CD4-positive, alpha-beta memory T cell (primary cell): ENCODE measurements around the gene IGFBP3. TPM values are rescaled to one million over a fixed set of nuclear protein-coding genes. Genes with fewer than 3 reads are reported as not detected.
A peak's percentile ranks its signal among the peaks of the same experiment; 100 is the strongest.

Source experiments
- CTCF ChIA-PET: fragments of 350-600 bp; sonication (Branson Sonifier 250); formaldehyde crosslinking; loops from one replicate; lab custom pipeline; 2021; ENCODE audit warnings: inconsistent platforms; ENCODE audit not compliant: partially characterized antibody; lab: Charles Lee
- POLR2A ChIA-PET: fragments of 350-600 bp; sonication (Branson Sonifier 250); formaldehyde crosslinking; loops from one replicate; lab custom pipeline; 2021; ENCODE audit not compliant: partially characterized antibody; lab: Charles Lee
- DNase-seq, 5 donors: peaks; one replicate each; pipeline versions ENCODE4 v3.0.0 to v3.0.0-alpha.2; 2020 to 2022; ENCODE audit warnings: mixed read lengths in 1 of 5
- H3K27ac ChIP-seq: one replicate; pipeline ENCODE4 v1.7.0; 2013; ENCODE audit warnings: low read depth, low read length
- H3K27me3 ChIP-seq: 2 replicates; pipeline ENCODE4 v1.7.0; 2013; ENCODE audit warnings: mild to moderate bottlenecking, low read length, moderate library complexity; ENCODE audit not compliant: insufficient read depth
- H3K36me3 ChIP-seq: 2 replicates; pipeline ENCODE4 v1.7.0; 2013; ENCODE audit warnings: mild to moderate bottlenecking, low read length, moderate library complexity; ENCODE audit not compliant: insufficient read depth
- H3K4me1 ChIP-seq: 2 replicates; pipeline ENCODE4 v1.7.0; 2013; ENCODE audit warnings: mild to moderate bottlenecking, low read length, moderate library complexity; ENCODE audit not compliant: insufficient read depth
- H3K4me3 ChIP-seq, 2 donors: one replicate each; pipeline ENCODE4 v1.7.0; 2013; ENCODE audit warnings: low read length in 2 of 2, mild to moderate bottlenecking in 1 of 2
- H3K9me3 ChIP-seq, 2 donors: one replicate each; pipeline ENCODE4 v1.7.0; 2013; ENCODE audit warnings: low read length in 2 of 2, control low read depth in 1 of 2; ENCODE audit not compliant: control insufficient read depth in 1 of 2
- H3K27ac Mint-ChIP-seq, 7 donors: one replicate each; pipeline ENCODE4 v1.8.0; 2020 to 2021; ENCODE audit warnings: mixed read lengths in 7 of 7, mild to moderate bottlenecking in 6 of 7, inconsistent platforms in 3 of 7, moderate library complexity in 3 of 7
- H3K27me3 Mint-ChIP-seq, 2 donors: one replicate each; pipeline ENCODE4 v1.8.0; 2020 to 2021; ENCODE audit warnings: mixed read lengths in 2 of 2
- H3K36me3 Mint-ChIP-seq, 2 donors: one replicate each; pipeline ENCODE4 v1.8.0; 2020 to 2021; ENCODE audit warnings: mixed read lengths in 2 of 2, inconsistent platforms in 1 of 2, mild to moderate bottlenecking in 1 of 2
- H3K4me1 Mint-ChIP-seq, 4 donors: one replicate each; pipeline ENCODE4 v1.8.0; 2020 to 2021; ENCODE audit warnings: mixed read lengths in 4 of 4, mild to moderate bottlenecking in 1 of 4
- H3K4me3 Mint-ChIP-seq, 8 donors: one replicate each; pipeline ENCODE4 v1.8.0; 2020 to 2021; ENCODE audit warnings: mixed read lengths in 8 of 8, mild to moderate bottlenecking in 7 of 8, moderate library complexity in 6 of 8, inconsistent platforms in 3 of 8
- H3K9me3 Mint-ChIP-seq, 8 donors: one replicate each; pipeline ENCODE4 v1.8.0; 2020 to 2021; ENCODE audit warnings: mixed read lengths in 8 of 8, mild to moderate bottlenecking in 5 of 8, inconsistent platforms in 3 of 8, moderate library complexity in 1 of 8
- intact Hi-C: fragments of 100-400 bp; cut with micrococcal nuclease; formaldehyde crosslinking; loops from one replicate; pipeline ENCODE4 v1.15.1; 2023
- polyA plus RNA-seq, 2 donors: library from polyadenylated mRNA; unstranded; fragments of 300-500 nt; fragmentation: Illumina TruSeq; gene quantifications; one replicate each; pipeline ENCODE4 v1.2.3, GENCODE V29; 2021
- total RNA-seq, 2 experiments: library from RNA; stranded (reverse); gene quantifications; one replicate each; pipeline ENCODE4 v1.2.3, GENCODE V29; 2021

The IGFBP3 gene, protein sequence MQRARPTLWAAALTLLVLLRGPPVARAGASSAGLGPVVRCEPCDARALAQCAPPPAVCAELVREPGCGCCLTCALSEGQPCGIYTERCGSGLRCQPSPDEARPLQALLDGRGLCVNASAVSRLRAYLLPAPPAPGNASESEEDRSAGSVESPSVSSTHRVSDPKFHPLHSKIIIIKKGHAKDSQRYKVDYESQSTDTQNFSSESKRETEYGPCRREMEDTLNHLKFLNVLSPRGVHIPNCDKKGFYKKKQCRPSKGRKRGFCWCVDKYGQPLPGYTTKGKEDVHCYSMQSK
- 10 to 100 TPM; 18.4 to 19.0 TPM for total RNA-seq
- polyA plus RNA-seq, result 10 to 100 TPM; 10.4 to 12.9 TPM

DNA sequence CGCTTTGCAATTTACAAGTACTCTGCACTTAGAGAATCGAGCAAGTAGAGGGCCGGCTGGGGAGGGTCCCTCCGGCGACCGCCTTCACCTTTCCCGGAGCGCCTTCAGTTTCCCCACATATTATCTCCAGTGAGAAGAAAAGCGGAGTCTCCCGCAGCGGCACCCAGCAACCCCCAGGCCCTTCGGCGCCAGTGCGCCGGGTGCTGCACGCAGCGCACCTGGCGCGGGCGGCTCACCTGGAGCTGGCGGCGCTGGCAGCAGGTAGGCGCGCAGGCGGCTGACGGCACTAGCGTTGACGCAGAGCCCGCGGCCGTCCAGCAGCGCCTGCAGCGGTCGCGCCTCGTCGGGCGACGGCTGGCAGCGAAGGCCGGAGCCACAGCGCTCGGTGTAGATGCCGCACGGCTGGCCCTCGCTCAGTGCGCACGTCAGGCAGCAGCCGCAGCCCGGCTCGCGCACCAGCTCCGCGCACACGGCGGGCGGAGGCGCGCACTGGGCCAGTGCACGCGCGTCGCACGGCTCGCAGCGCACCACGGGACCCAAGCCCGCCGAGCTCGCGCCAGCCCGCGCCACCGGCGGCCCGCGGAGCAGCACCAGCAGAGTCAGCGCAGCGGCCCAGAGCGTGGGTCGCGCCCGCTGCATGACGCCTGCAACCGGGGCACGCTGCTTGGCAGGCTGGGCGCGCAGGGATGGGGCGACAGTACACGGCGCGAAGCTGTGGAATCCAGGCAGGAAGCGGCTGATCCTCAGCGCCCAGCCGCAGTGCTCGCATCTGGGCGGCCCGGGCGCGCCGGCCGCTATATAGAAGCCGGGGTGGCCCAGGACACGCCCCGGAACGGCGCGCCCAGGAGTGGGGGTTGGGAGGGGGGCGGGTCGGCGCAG lies at the start of gene IGFBP3:
TSS of gene IGFBP3 (minus strand) at position 771 of the 879 bp plus-strand sequence. CDS start at position 639, 132 bp downstream.
- intact Hi-C loops, result loop anchor here (10.0 kb wide), 1 partner anchor 194 kb away; no protein-coding TSS in a partner anchor
- no peak within 1 kb of the TSS for H3K27ac ChIP-seq
- H3K9me3 ChIP-seq, result no peaks in the 10 kb centered on the region

GRCh38 chr7:45970454-45970853 lies 49.4 kb upstream of the IGFBP3 start:
- H3K4me3 Mint-ChIP-seq, result no peak overlapping the region
- H3K27ac ChIP-seq, result no peak overlapping the region
- POLR2A ChIA-PET, result no interaction called here
- no peaks in the 10 kb centered on the region for H3K4me1 ChIP-seq
- no peak overlapping the region for H3K4me3 ChIP-seq
- peaks cover 0 to 2% of the 10 kb centered on the region in 2 donors for H3K36me3 Mint-ChIP-seq
- H3K36me3 ChIP-seq, result no peaks in the 10 kb centered on the region
- H3K27me3 Mint-ChIP-seq, result peaks cover 0 to 2% of the 10 kb centered on the region in 2 donors
- no peaks in the 10 kb centered on the region for H3K27me3 ChIP-seq
- no peak for DNase-seq
- no peak overlapping the region for H3K27ac Mint-ChIP-seq
- peaks cover 0 to 3% (median under 1%) of the 10 kb centered on the region in 4 donors for H3K4me1 Mint-ChIP-seq
- intact Hi-C loops, result no loop called here
- H3K9me3 ChIP-seq, result no peaks in the 10 kb centered on the region
- peaks cover 0 to 2% (median 0%) of the 10 kb centered on the region in 8 donors for H3K9me3 Mint-ChIP-seq
- CTCF ChIA-PET, result no interaction called here

More for the DNA sequence above, at the start of gene IGFBP3:
- H3K27ac Mint-ChIP-seq, result peak within 1 kb of the TSS in 5 of 7 donors; percentile 68 to 90 (median 88)
- peaks cover 0 to 2% of the 10 kb centered on the region in 2 donors for H3K36me3 Mint-ChIP-seq
- ChIA-PET CTCF (interaction anchor here (1.0 to 3.2 kb wide), 4 partner anchors 9 to 19 kb away, joined by 3 to 8 read pairs (median 6); no protein-coding TSS in a partner anchor), POLR2A (interaction anchor here (0.7 kb wide), 1 partner anchor 19 kb away, joined by 4 read pairs; no protein-coding TSS in a partner anchor)
- peak within 1 kb of the TSS in 1 of 2 donors; percentile 15 for H3K4me3 ChIP-seq
- peaks cover 9% of the 10 kb centered on the region for H3K27me3 ChIP-seq
- no peaks in the 10 kb centered on the region for H3K36me3 ChIP-seq
- peaks cover 42% of the 10 kb centered on the region for H3K4me1 ChIP-seq
- H3K9me3 Mint-ChIP-seq, result no peaks in the 10 kb centered on the region
- H3K4me1 Mint-ChIP-seq, result peaks cover 13 to 54% (median 27%) of the 10 kb centered on the region in 4 donors
- DNase-seq, result peak in 4 of 5 donors; percentile 29 to 48 (median 36)
- peaks cover 33 to 40% of the 10 kb centered on the region in 2 donors for H3K27me3 Mint-ChIP-seq
- H3K4me3 Mint-ChIP-seq, result peak within 1 kb of the TSS; percentile 75 to 89 (median 82)

DNA sequence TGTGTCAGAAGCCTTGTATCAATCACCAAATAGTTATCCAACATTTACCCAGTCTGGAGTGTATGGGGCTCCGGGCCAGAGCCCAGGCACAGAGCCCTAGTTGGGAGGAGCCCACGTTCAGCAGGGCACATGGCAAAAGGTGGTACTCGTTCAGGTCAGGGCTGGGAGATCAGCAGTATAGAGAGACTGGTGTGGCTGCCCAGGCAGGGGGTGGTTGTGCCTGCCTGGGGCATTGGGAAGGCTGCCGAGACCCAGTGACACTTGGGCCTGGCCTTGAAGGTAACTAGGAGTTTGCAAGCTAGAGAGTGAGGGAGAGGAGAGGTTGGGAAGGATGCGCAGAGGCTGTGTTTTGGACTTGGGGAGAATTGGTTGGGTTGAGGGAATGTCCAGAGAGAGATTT lies 48.9 kb upstream of the IGFBP3 start:
- intact Hi-C loops, result no loop called here
- Histone ChIP-seq H3K4me1 (no peaks in the 10 kb centered on the region), H3K27me3 (no peaks in the 10 kb centered on the region), H3K9me3 (no peaks in the 10 kb centered on the region), H3K36me3 (no peaks in the 10 kb centered on the region), H3K27ac (no peak overlapping the region), H3K4me3 (no peak overlapping the region)
- Mint-ChIP-seq H3K9me3 (peaks cover 0 to 2% (median 0%) of the 10 kb centered on the region in 8 donors), H3K4me1 (peaks cover 0 to 3% (median under 1%) of the 10 kb centered on the region in 4 donors), H3K27ac (no peak overlapping the region), H3K27me3 (peaks cover 0 to 2% of the 10 kb centered on the region in 2 donors), H3K4me3 (no peak overlapping the region), H3K36me3 (peaks cover 0 to 2% of the 10 kb centered on the region in 2 donors)
- CTCF ChIA-PET, result no interaction called here
- no peak for DNase-seq
- POLR2A ChIA-PET, result no interaction called here

GRCh38 chr7:45968856-45969541 lies 47.9 kb upstream of the IGFBP3 start:
- peaks cover 0 to 2% (median 0%) of the 10 kb centered on the region in 8 donors for H3K9me3 Mint-ChIP-seq
- POLR2A ChIA-PET, result no interaction called here
- peaks cover 0 to 3% (median under 1%) of the 10 kb centered on the region in 4 donors for H3K4me1 Mint-ChIP-seq
- H3K36me3 Mint-ChIP-seq, result peaks cover 0 to 2% of the 10 kb centered on the region in 2 donors
- H3K27me3 ChIP-seq, result no peaks in the 10 kb centered on the region
- no peaks in the 10 kb centered on the region for H3K4me1 ChIP-seq
- H3K9me3 ChIP-seq, result no peaks in the 10 kb centered on the region
- DNase-seq, result no peak
- H3K27ac ChIP-seq, result no peak overlapping the region
- peaks cover 0 to 2% of the 10 kb centered on the region in 2 donors for H3K27me3 Mint-ChIP-seq
- no peak overlapping the region for H3K4me3 Mint-ChIP-seq
- no peak overlapping the region for H3K4me3 ChIP-seq
- no peak overlapping the region for H3K27ac Mint-ChIP-seq
- CTCF ChIA-PET, result no interaction called here
- no peaks in the 10 kb centered on the region for H3K36me3 ChIP-seq
- intact Hi-C loops, result no loop called here

DNA sequence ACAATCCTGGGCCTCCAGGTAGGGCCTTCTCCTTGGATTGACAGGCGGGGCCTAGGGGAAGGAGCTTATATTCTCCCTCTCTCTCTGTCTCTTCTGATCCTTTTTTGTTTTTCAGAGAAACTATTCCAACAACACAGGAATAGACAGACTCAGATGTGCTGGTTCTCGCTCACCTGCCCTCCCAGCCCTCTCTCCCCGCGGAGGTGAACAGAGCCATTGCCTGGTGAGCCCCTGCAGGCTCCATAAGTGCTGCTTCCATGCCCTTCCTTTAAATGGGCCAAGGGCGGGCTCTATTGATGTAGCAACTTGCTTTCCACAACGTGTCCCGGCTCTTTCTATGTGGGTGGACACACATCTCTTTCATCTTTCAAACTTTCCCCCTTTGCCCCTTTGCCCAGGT lies 47.2 kb upstream of the IGFBP3 start:
- Histone ChIP-seq H3K4me1 (no peaks in the 10 kb centered on the region), H3K36me3 (no peaks in the 10 kb centered on the region), H3K4me3 (no peak overlapping the region), H3K9me3 (no peaks in the 10 kb centered on the region), H3K27ac (no peak overlapping the region), H3K27me3 (no peaks in the 10 kb centered on the region)
- ChIA-PET POLR2A (no interaction called here), CTCF (no interaction called here)
- Mint-ChIP-seq H3K36me3 (peaks cover 2 to 4% of the 10 kb centered on the region in 2 donors), H3K9me3 (peaks cover 0 to 2% (median 0%) of the 10 kb centered on the region in 8 donors), H3K27me3 (peaks cover 0 to 2% of the 10 kb centered on the region in 2 donors), H3K4me1 (peaks cover 0 to 3% (median under 1%) of the 10 kb centered on the region in 4 donors), H3K4me3 (no peak overlapping the region), H3K27ac (no peak overlapping the region)
- DNase-seq, result no peak
- intact Hi-C loops, result no loop called here

GRCh38 chr7:45967591-45968157 lies 46.6 kb upstream of the IGFBP3 start:
- Histone ChIP-seq H3K9me3 (no peaks in the 10 kb centered on the region), H3K27me3 (no peaks in the 10 kb centered on the region), H3K27ac (no peak overlapping the region), H3K36me3 (no peaks in the 10 kb centered on the region), H3K4me3 (no peak overlapping the region), H3K4me1 (no peaks in the 10 kb centered on the region)
- Mint-ChIP-seq H3K27me3 (peaks cover 0 to 2% of the 10 kb centered on the region in 2 donors), H3K27ac (no peak overlapping the region), H3K4me1 (peaks cover 0 to 3% (median under 1%) of the 10 kb centered on the region in 4 donors), H3K9me3 (no peaks in the 10 kb centered on the region), H3K4me3 (no peak overlapping the region), H3K36me3 (peaks cover 2 to 4% of the 10 kb centered on the region in 2 donors)
- ChIA-PET CTCF (no interaction called here), POLR2A (no interaction called here)
- DNase-seq, result no peak
- intact Hi-C loops, result no loop called here
